IMR-90 (cell line): ENCODE results near the gene GATA3. TPM values are rescaled to one million over a fixed set of nuclear protein-coding genes. Genes with fewer than 3 reads are reported as not detected.

Source experiments
- ATAC-seq: fragments of 200-7000 bp; cut with Tn5 transposase; 2 replicates; pipeline ENCODE4 v1.9.1; 2020; ENCODE audit warnings: low read depth, mild to moderate bottlenecking, moderate library complexity
- BruUV-seq: library from RNA; stranded (reverse); fragments of 400-500 nt; replicated peaks from 2 replicates; lab custom pipeline; 2021; lab: Mats Ljungman, UMichigan
- CTCF ChIA-PET: fragments of 300-600 bp; formaldehyde crosslinking; extraction: SDS; loops from one replicate; lab custom pipeline; 2021; ENCODE audit warnings: antibody characterized with exemption; lab: Yijun Ruan, JAX
- POLR2A ChIA-PET: fragments of 300-600 bp; sonication (Branson Sonifier 250); formaldehyde crosslinking; loops from one replicate; lab custom pipeline; 2022; ENCODE audit warnings: antibody characterized with exemption; ENCODE audit not compliant: unreplicated experiment; lab: Charles Lee
- DNase-seq: peaks from one replicate; pipeline ENCODE4 v3.0.0; 2013
- H2AFZ ChIP-seq: replicated peaks from 2 replicates; pipeline ENCODE3; 2013; ENCODE audit warnings: low read length, mild to moderate bottlenecking; ENCODE audit not compliant: poor library complexity
- H2AK5ac ChIP-seq: 2 replicates; pipeline ENCODE4 v1.6.1; 2013; ENCODE audit warnings: low read depth, low read length, inconsistent platforms
- H2AK9ac ChIP-seq: replicated peaks from 2 replicates; pipeline ENCODE3; 2013; ENCODE audit warnings: mild to moderate bottlenecking, low read depth, low read length, moderate library complexity; ENCODE audit not compliant: poor library complexity
- H2BK120ac ChIP-seq: 2 replicates; pipeline ENCODE4 v1.6.1; 2013; ENCODE audit warnings: low read depth, low read length, inconsistent platforms
- H2BK15ac ChIP-seq: 3 replicates; pipeline ENCODE4 v1.6.1; 2013; ENCODE audit warnings: low read depth, low read length, inconsistent platforms
- H2BK20ac ChIP-seq: 2 replicates; pipeline ENCODE4 v1.6.1; 2013; ENCODE audit warnings: low read depth, mild to moderate bottlenecking, inconsistent platforms, low read length, moderate library complexity
- H2BK5ac ChIP-seq: 2 replicates; pipeline ENCODE4 v1.6.1; 2013; ENCODE audit warnings: mild to moderate bottlenecking, low read depth, low read length, inconsistent platforms; ENCODE audit not compliant: poor library complexity, severe bottlenecking
- H3K14ac ChIP-seq: replicated peaks from 2 replicates; pipeline ENCODE4 v1.6.1; 2013; ENCODE audit warnings: low read depth, low read length, inconsistent platforms
- H3K18ac ChIP-seq: 2 replicates; pipeline ENCODE4 v1.6.1; 2013; ENCODE audit warnings: low read depth, low read length, control low read depth
- H3K23ac ChIP-seq: 2 replicates; pipeline ENCODE4 v1.6.1; 2013; ENCODE audit warnings: low read depth, low read length, inconsistent platforms
- H3K27ac ChIP-seq: 2 replicates; pipeline ENCODE4 v1.5.1; 2013; ENCODE audit warnings: mild to moderate bottlenecking, control low read depth, low read length; ENCODE audit not compliant: insufficient read depth
- H3K27me3 ChIP-seq: 2 replicates; pipeline ENCODE4 v1.6.1; 2013; ENCODE audit warnings: low read length; ENCODE audit not compliant: control insufficient read depth, insufficient read depth
- H3K36me3 ChIP-seq: 2 replicates; pipeline ENCODE4 v1.6.1; 2013; ENCODE audit warnings: low read length, mixed read lengths; ENCODE audit not compliant: control insufficient read depth, insufficient read depth
- H3K4ac ChIP-seq: 2 replicates; pipeline ENCODE4 v1.6.1; 2013; ENCODE audit warnings: low read depth, low read length, inconsistent platforms
- H3K4me1 ChIP-seq: 2 replicates; pipeline ENCODE4 v1.6.1; 2013; ENCODE audit warnings: low read length, mixed read lengths; ENCODE audit not compliant: control insufficient read depth, insufficient read depth
- H3K4me2 ChIP-seq: 2 replicates; pipeline ENCODE4 v1.6.1; 2013; ENCODE audit warnings: low read depth, mild to moderate bottlenecking, control low read depth, low read length, moderate library complexity
- H3K4me3 ChIP-seq: 2 replicates; pipeline ENCODE4 v1.5.1; 2013; ENCODE audit warnings: low read depth, mild to moderate bottlenecking, control low read depth, low read length, moderate library complexity; ENCODE audit not compliant: insufficient read depth
- H3K56ac ChIP-seq: 2 replicates; pipeline ENCODE4 v1.6.1; 2013; ENCODE audit warnings: low read length, inconsistent platforms; ENCODE audit not compliant: insufficient read depth; ENCODE audit errors: extremely low read depth
- H3K79me1 ChIP-seq, 2 experiments: 2 replicates each; pipeline ENCODE4 v1.6.1; 2013; ENCODE audit warnings: low read length in 2 of 2, inconsistent platforms in 1 of 2, low read depth in 1 of 2
- H3K9ac ChIP-seq: 2 replicates; pipeline ENCODE4 v1.6.1; 2013; ENCODE audit warnings: low read depth, low read length, control low read depth
- H3K9me1 ChIP-seq: 2 replicates; pipeline ENCODE4 v1.6.1; 2013; ENCODE audit warnings: low read length, inconsistent platforms; ENCODE audit not compliant: insufficient read depth
- H3K9me3 ChIP-seq: 2 replicates; pipeline ENCODE4 v1.6.1; 2013; ENCODE audit warnings: low read length; ENCODE audit not compliant: control insufficient read depth, insufficient read depth
- H4K20me1 ChIP-seq: 2 replicates; pipeline ENCODE4 v1.6.1; 2013; ENCODE audit warnings: low read length, inconsistent platforms; ENCODE audit not compliant: insufficient read depth
- H4K5ac ChIP-seq: 2 replicates; pipeline ENCODE4 v1.6.1; 2013; ENCODE audit warnings: mild to moderate bottlenecking, low read depth, low read length, control low read depth
- H4K8ac ChIP-seq, 2 experiments: 2 replicates each; pipeline ENCODE4 v1.6.1; 2013; ENCODE audit warnings: low read depth in 2 of 2, low read length in 2 of 2, control low read depth in 1 of 2, inconsistent platforms in 1 of 2
- H4K91ac ChIP-seq: 2 replicates; pipeline ENCODE4 v1.6.1; 2013; ENCODE audit warnings: low read depth, low read length, inconsistent platforms; ENCODE audit not compliant: insufficient read depth
- BHLHE40 ChIP-seq: fragments of 150-350 bp; IDR thresholded peaks from 2 replicates; pipeline ENCODE4 v1.6.1; 2016; ENCODE audit warnings: mild to moderate bottlenecking, low read depth, low read length
- CEBPB ChIP-seq: IDR thresholded peaks from 2 replicates; pipeline ENCODE4 v1.6.1; 2012; ENCODE audit warnings: low read depth, low read length, improper control_type of control experiment
- CHD1 ChIP-seq: IDR thresholded peaks from 2 replicates; pipeline ENCODE4 v1.6.1; 2012; ENCODE audit warnings: low read depth, low read length, improper control_type of control experiment
- FOS ChIP-seq: fragments of 150-350 bp; IDR thresholded peaks from 2 replicates; pipeline ENCODE4 v1.6.1; 2016; ENCODE audit warnings: low read depth, low read length
- MAFK ChIP-seq: IDR thresholded peaks from 2 replicates; pipeline ENCODE4 v1.6.1; 2012; ENCODE audit warnings: low read depth, low read length, improper control_type of control experiment
- MAZ ChIP-seq: IDR thresholded peaks from 2 replicates; pipeline ENCODE4 v1.6.1; 2012; ENCODE audit warnings: low read depth, mild to moderate bottlenecking, low read length, improper control_type of control experiment, moderate library complexity, borderline replicate concordance
- MXI1 ChIP-seq: IDR thresholded peaks from 2 replicates; pipeline ENCODE4 v1.6.1; 2012; ENCODE audit warnings: low read depth, mild to moderate bottlenecking, low read length, moderate library complexity, borderline replicate concordance
- NFE2L2 ChIP-seq: fragments of 150-350 bp; IDR thresholded peaks from 2 replicates; pipeline ENCODE4 v1.6.1; 2016; ENCODE audit warnings: low read depth, mild to moderate bottlenecking, low read length
- POLR2A ChIP-seq: IDR thresholded peaks from 2 replicates; pipeline ENCODE4 v1.6.1; 2012; ENCODE audit warnings: mild to moderate bottlenecking, low read depth, low read length
- RAD21 ChIP-seq: IDR thresholded peaks from 2 replicates; pipeline ENCODE4 v1.6.1; 2012; ENCODE audit warnings: low read length, improper control_type of control experiment
- RCOR1 ChIP-seq: IDR thresholded peaks from 2 replicates; pipeline ENCODE4 v1.6.1; 2012; ENCODE audit warnings: mild to moderate bottlenecking, low read length, improper control_type of control experiment; ENCODE audit not compliant: insufficient replicate concordance
- RFX5 ChIP-seq: IDR thresholded peaks from 2 replicates; pipeline ENCODE4 v1.8.0; 2012; ENCODE audit warnings: low read depth, mild to moderate bottlenecking, low read length, moderate library complexity
- SMC3 ChIP-seq: fragments of 150-350 bp; IDR thresholded peaks from 2 replicates; pipeline ENCODE4 v1.6.1; 2016; ENCODE audit warnings: low read depth, mild to moderate bottlenecking, antibody characterized with exemption, low read length, moderate library complexity
- USF2 ChIP-seq: fragments of 150-350 bp; IDR thresholded peaks from 2 replicates; pipeline ENCODE4 v1.6.1; 2017; ENCODE audit warnings: mild to moderate bottlenecking, antibody characterized with exemption, low read length, low read depth
- WGBS, 2 experiments: methylation state at CpG; one replicate each; pipeline versions ENCODE4 v1.1.5 to v1.1.7; 2013; ENCODE audit warnings: missing lambda C conversion rate in 2 of 2; ENCODE audit not compliant: insufficient read length in 1 of 2; ENCODE audit errors: extremely low coverage in 2 of 2; 5-methylcytosine and 5-hydroxymethylcytosine counted together
- dilution Hi-C: fragments of 300-500 bp; cut with HindIII; formaldehyde crosslinking; loops from one replicate; pipeline ENCODE4 v1.14.3; 2018; ENCODE audit warnings: low sequenced_read_pairs; ENCODE audit not compliant: unreplicated experiment
- in situ Hi-C: fragments of 300-500 bp; cut with MboI; formaldehyde crosslinking; loops from 3 replicates; pipeline ENCODE4 v1.14.3; 2019; ENCODE audit warnings: low sequenced_read_pairs, inconsistent platforms, mixed read lengths
- intact Hi-C: fragments of 100-400 bp; cut with micrococcal nuclease; formaldehyde crosslinking; loops from 2 replicates; pipeline ENCODE4 v1.10.0; 2022
- polyA plus RNA-seq, 3 experiments: library from polyadenylated mRNA; depleted of rRNA; stranded (reverse); fragments of >200 nt; gene quantifications; 2 replicates each; pipeline ENCODE4 v1.2.3, GENCODE V29; 2012; ENCODE audit warnings: low replicate concordance in 1 of 3
- total RNA-seq: library from RNA; depleted of rRNA; stranded (reverse); fragments of >200 nt; gene quantifications from 2 replicates; pipeline ENCODE4 v1.2.3, GENCODE V29; 2012
- TF ChIP-seq, protein P1 (sequence below): conservative IDR thresholded peaks from 2 replicates; pipeline ENCODE4 v1.5.1; 2012; ENCODE audit warnings: mild to moderate bottlenecking, low read depth, low read length, improper control_type of control experiment
- TF ChIP-seq, protein P2 (sequence below): fragments of 150-350 bp; IDR thresholded peaks from 2 replicates; pipeline ENCODE4 v1.6.1; 2016; ENCODE audit warnings: low read depth, mild to moderate bottlenecking, low read length, moderate library complexity, borderline replicate concordance

The GATA3 gene
- total and polyA plus RNA-seq, 2 of the 4 experiments (the other 2 are of a cell fraction) = 0.21 TPM; not detected in 1

DNA sequence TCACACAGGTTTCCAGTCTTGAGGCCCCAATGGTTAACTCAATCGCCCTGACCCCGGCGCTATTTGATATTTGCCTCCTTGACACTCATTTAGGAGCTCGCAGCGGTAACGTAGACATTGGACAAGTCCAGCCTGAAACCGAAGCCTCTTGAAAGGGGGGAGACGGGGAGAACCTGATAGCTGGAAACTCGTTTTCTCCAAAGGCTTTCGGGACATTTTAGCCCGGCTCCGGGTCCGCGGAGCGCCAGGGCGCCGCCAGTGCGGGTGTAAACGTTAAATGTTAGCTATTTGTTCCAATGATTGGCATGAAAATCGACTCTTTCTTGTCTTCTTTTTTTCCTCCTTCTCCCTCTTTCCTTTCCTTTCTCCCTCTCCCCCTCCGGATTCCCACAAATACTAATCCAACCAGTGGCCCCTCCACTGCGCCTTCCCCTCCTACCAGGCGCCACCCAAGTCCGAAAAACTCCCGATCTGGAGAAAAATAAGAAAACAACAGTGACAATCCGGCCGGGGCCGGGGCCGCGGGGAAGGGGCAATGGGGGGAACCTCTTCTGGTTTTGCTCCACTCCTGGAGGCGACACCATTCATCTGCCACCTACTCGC, 17.2 kb upstream of the GATA3 start:
- no peak overlapping the region for H4K91ac ChIP-seq
- no peak overlapping the region for H2AK5ac ChIP-seq
- H3K27me3 ChIP-seq = peaks cover 95% of the 10 kb centered on the region
- H3K23ac ChIP-seq = no peak overlapping the region
- DNase-seq (no peak), ATAC-seq (no peak)
- no peaks in the 10 kb centered on the region; the same call in 1 of the 2 replicates for H4K20me1 ChIP-seq
- dilution Hi-C loops (no loop called here), in situ Hi-C loops (no loop called here), intact Hi-C loops (no loop called here)
- no peaks in the 10 kb centered on the region for H3K79me1 ChIP-seq
- no peak overlapping the region for H2AFZ ChIP-seq
- H2BK5ac ChIP-seq = no peak overlapping the region
- H2BK120ac ChIP-seq = no peak overlapping the region
- no peak overlapping the region for H4K5ac ChIP-seq
- no peaks in the 10 kb centered on the region; the same call in 1 of the 2 replicates for H3K4me1 ChIP-seq
- no peaks in the 10 kb centered on the region for H3K9me1 ChIP-seq
- no peaks in the 10 kb centered on the region for H3K36me3 ChIP-seq
- no peak overlapping the region for H4K8ac ChIP-seq
- no peak overlapping the region for H3K27ac ChIP-seq
- CTCF ChIA-PET = interaction anchor here (0.7 kb wide), 1 partner anchor 172 kb away, joined by 3 read pairs; no protein-coding TSS in a partner anchor
- no peak overlapping the region for H3K9ac ChIP-seq
- no peak overlapping the region for H3K56ac ChIP-seq
- POLR2A ChIA-PET = no interaction called here
- H3K14ac ChIP-seq = no peak overlapping the region
- peaks cover 19% of the 10 kb centered on the region for H3K9me3 ChIP-seq
- no peak overlapping the region for H3K4me3 ChIP-seq
- H3K4me2 ChIP-seq = no peak overlapping the region
- no peak overlapping the region for H3K4ac ChIP-seq
- H3K18ac ChIP-seq = no peak overlapping the region
- no peak overlapping the region for H2AK9ac ChIP-seq
- no peak overlapping the region for H2BK15ac ChIP-seq
- H2BK20ac ChIP-seq = no peak overlapping the region
- no TSS peak for BruUV-seq
- WGBS, 2 experiments = 0% methylated on average over 5 of the region's 32 CpGs; no CpG with 5 or more reads in 1 of the 2 experiments
- TF ChIP-seq NFE2L2 (no peak), SMC3 (no peak), RAD21 (no peak), BHLHE40 (no peak), USF2 (no peak), CEBPB (no peak), POLR2A (no peak), MXI1 (no peak), FOS (no peak), MAZ (no peak), CHD1 (no peak), MAFK (no peak), RCOR1 (no peak), RFX5 (no peak)
- TF ChIP-seq, protein P1, sequence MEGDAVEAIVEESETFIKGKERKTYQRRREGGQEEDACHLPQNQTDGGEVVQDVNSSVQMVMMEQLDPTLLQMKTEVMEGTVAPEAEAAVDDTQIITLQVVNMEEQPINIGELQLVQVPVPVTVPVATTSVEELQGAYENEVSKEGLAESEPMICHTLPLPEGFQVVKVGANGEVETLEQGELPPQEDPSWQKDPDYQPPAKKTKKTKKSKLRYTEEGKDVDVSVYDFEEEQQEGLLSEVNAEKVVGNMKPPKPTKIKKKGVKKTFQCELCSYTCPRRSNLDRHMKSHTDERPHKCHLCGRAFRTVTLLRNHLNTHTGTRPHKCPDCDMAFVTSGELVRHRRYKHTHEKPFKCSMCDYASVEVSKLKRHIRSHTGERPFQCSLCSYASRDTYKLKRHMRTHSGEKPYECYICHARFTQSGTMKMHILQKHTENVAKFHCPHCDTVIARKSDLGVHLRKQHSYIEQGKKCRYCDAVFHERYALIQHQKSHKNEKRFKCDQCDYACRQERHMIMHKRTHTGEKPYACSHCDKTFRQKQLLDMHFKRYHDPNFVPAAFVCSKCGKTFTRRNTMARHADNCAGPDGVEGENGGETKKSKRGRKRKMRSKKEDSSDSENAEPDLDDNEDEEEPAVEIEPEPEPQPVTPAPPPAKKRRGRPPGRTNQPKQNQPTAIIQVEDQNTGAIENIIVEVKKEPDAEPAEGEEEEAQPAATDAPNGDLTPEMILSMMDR = no peak
- TF ChIP-seq, protein P2, sequence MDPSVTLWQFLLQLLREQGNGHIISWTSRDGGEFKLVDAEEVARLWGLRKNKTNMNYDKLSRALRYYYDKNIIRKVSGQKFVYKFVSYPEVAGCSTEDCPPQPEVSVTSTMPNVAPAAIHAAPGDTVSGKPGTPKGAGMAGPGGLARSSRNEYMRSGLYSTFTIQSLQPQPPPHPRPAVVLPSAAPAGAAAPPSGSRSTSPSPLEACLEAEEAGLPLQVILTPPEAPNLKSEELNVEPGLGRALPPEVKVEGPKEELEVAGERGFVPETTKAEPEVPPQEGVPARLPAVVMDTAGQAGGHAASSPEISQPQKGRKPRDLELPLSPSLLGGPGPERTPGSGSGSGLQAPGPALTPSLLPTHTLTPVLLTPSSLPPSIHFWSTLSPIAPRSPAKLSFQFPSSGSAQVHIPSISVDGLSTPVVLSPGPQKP = no peak
